UCSD-AML1 (cell line): ENCODE data around the gene PAX7.

Experiments used
- DNase-seq: peaks from one replicate; lab custom pipeline; 2025; ENCODE audit not compliant: unreplicated experiment; lab: John Stamatoyannopoulos, UW

PAX7 gene

GRCh38 chr1:18697541-18697940 is 66.9 kb downstream of the PAX7 start:
- DNase-seq, result no peak

GRCh38 chr1:18700530-18700929 is 69.9 kb downstream of the PAX7 start:
- DNase-seq, result no peak

GRCh38 chr1:18701183-18701582 is 70.5 kb downstream of the PAX7 start:
- no peak for DNase-seq

- DNase-seq, result no peak
These were observed 72.5 kb downstream of the PAX7 start for GRCh38 chr1:18703041-18703621.

GRCh38 chr1:18705811-18706210 is 75.2 kb downstream of the PAX7 start:
- no peak for DNase-seq

- DNase-seq, result no peak
These were observed 77.1 kb downstream of the PAX7 start for GRCh38 chr1:18707696-18708257.

- DNase-seq, result no peak
These were observed 79.4 kb downstream of the PAX7 start for GRCh38 chr1:18710002-18710401.

GRCh38 chr1:18711003-18711402 is 80.4 kb downstream of the PAX7 start:
- no peak for DNase-seq

- no peak for DNase-seq
These were observed 81.0 kb downstream of the PAX7 start for GRCh38 chr1:18711536-18712251.

GRCh38 chr1:18712252-18712600 is 81.6 kb downstream of the PAX7 start:
- no peak for DNase-seq

GRCh38 chr1:18714404-18715175 is 83.9 kb downstream of the PAX7 start:
- no peak for DNase-seq

GRCh38 chr1:18716112-18716784 is 85.6 kb downstream of the PAX7 start:
- no peak for DNase-seq

GRCh38 chr1:18716785-18717678 is 86.4 kb downstream of the PAX7 start:
- no peak for DNase-seq

- DNase-seq, result no peak
These were observed 89.3 kb downstream of the PAX7 start for GRCh38 chr1:18719786-18720451.

- DNase-seq, result no peak
These were observed 90.4 kb downstream of the PAX7 start for GRCh38 chr1:18721041-18721440.

- DNase-seq, result no peak
These were observed 91.1 kb downstream of the PAX7 start for GRCh38 chr1:18721776-18722175.

GRCh38 chr1:18722270-18722669 is 91.6 kb downstream of the PAX7 start:
- DNase-seq, result no peak

- no peak for DNase-seq
These were observed 92.6 kb downstream of the PAX7 start for GRCh38 chr1:18723206-18723605.

GRCh38 chr1:18723701-18724411 is 93.2 kb downstream of the PAX7 start:
- DNase-seq, result no peak
